PFSK-1 (cell line): ENCODE measurements around the gene TEX19.

Source experiments
- FOXP2 ChIP-seq: optimal IDR thresholded peaks from 2 replicates; pipeline ENCODE3; 2011; ENCODE audit warnings: borderline replicate concordance, control low read depth, inconsistent platforms; ENCODE audit not compliant: insufficient read depth; ENCODE audit errors: extremely low read length, extremely low read depth
- POLR2AphosphoS5 ChIP-seq: IDR thresholded peaks from 2 replicates; pipeline ENCODE4 v1.6.1; 2012; ENCODE audit warnings: low read depth, mild to moderate bottlenecking, control low read depth, low read length, moderate library complexity
- REST ChIP-seq, 2 experiments: IDR thresholded peaks; 2 replicates each; pipeline versions ENCODE4 v1.6.1 to v1.8.0; 2011 to 2012; ENCODE audit warnings: low read depth in 2 of 2, low read length in 2 of 2, control low read depth in 1 of 2, inconsistent platforms in 1 of 2, mild to moderate bottlenecking in 1 of 2, moderate library complexity in 1 of 2; ENCODE audit not compliant: insufficient read depth in 1 of 2
- SIN3A ChIP-seq: IDR thresholded peaks from 2 replicates; pipeline ENCODE4 v1.6.1; 2012; ENCODE audit warnings: mild to moderate bottlenecking, low read length, moderate library complexity, borderline replicate concordance; ENCODE audit not compliant: insufficient read depth
- TAF1 ChIP-seq: IDR thresholded peaks from 2 replicates; pipeline ENCODE4 v1.6.1; 2012; ENCODE audit warnings: low read length, control low read depth, borderline replicate concordance; ENCODE audit not compliant: insufficient read depth

Gene TEX19

GRCh38 chr17:82328141-82328993 is 30.7 kb upstream of the TEX19 start:
- TF ChIP-seq FOXP2 (no peak), POLR2AphosphoS5 (no peak), SIN3A (no peak), TAF1 (no peak), REST (IDR thresholded peaks at IDR 0.05; ENCODE audit: insufficient read depth in 1 of 2, low read depth in 2 of 2, low read length in 2 of 2) (no peak)

DNA sequence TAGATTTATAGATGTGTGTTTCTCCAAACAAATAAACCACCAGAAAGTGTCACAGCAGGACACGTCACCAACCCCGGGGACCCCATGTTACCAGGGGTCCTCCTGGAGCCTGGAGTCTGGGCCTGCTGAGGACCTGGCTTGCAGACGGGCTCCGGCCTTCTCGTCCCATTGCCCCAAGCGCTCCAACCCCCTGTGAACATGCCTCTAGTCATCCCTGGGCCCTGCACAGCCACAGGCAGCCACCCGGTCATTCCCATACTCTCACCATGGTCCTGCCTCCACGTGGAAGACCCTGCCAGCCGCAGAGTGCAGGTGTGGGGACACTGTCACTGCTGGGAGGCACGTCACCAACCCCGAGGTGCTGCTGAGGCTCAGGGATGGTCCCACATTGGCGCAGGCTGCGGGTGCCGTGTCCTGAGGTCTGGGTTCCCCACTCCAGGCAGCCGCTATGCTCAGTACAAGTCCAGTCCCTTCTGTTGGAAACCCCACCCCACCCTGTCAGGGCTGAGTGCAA is 30.0 kb upstream of the TEX19 start:
- no peak for TF ChIP-seq REST (IDR thresholded peaks at IDR 0.05; ENCODE audit: insufficient read depth in 1 of 2, low read depth in 2 of 2, low read length in 2 of 2)
- no peak for TF ChIP-seq SIN3A
- TF ChIP-seq FOXP2: no peak
- no peak for TF ChIP-seq TAF1
- TF ChIP-seq POLR2AphosphoS5: no peak

- TF ChIP-seq FOXP2 (no peak), POLR2AphosphoS5 (no peak), REST (IDR thresholded peaks at IDR 0.05; ENCODE audit: insufficient read depth in 1 of 2, low read depth in 2 of 2, low read length in 2 of 2) (no peak)
These were observed 29.2 kb upstream of the TEX19 start for GRCh38 chr17:82329683-82330321.

- TF ChIP-seq REST (IDR thresholded peaks at IDR 0.05; ENCODE audit: insufficient read depth in 1 of 2, low read depth in 2 of 2, low read length in 2 of 2): no peak
- no peak for TF ChIP-seq FOXP2
- no peak for TF ChIP-seq TAF1
- no peak for TF ChIP-seq POLR2AphosphoS5
- no peak for TF ChIP-seq SIN3A
These were observed 28.5 kb upstream of the TEX19 start for GRCh38 chr17:82330322-82331239.
